ENCODE data around the gene FNBP1. TPM values are rescaled to one million over a fixed set of nuclear protein-coding genes. Genes with fewer than 3 reads are reported as not detected.
"Not testable (repeated sequence)": the region's sequence is repeated elsewhere in the genome, so short reads cannot be mapped to it uniquely, and the experiment has no call there.

The FNBP1 gene
- total RNA-seq, 1 donor from 2014 or later, result 20.5 TPM

DNA sequence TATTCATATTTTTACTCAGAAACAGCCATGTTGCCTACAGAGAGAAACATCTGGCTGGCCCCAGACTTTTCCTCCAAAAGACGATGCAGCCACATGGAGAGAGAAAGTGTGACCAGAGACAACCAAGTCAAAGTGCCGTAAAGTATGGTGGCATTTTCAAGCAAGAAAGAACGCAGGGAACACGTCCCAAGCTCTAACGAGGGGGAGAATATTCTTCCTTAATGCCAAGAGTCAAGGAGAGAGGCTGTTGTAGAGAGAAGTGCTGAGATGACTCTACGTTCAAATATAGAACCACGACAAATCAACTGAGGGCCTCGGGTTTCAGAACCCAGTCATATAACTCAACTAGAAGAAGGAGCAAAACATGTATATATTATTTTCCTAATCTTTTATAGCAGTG is 55.9 kb downstream of the FNBP1 start:
- Histone ChIP-seq H3K36me3 (no peaks in the 10 kb centered on the region), H3K27me3 (ENCODE audit: low read depth) (no peaks in the 10 kb centered on the region), H3K4me1 (peaks cover 11% of the 10 kb centered on the region), H3K4me3 (no peak overlapping the region), H3K27ac (replicated peaks) (no peak overlapping the region), H3K9me3 (replicated peaks) (no peaks in the 10 kb centered on the region)
- TF ChIP-seq, protein P1, sequence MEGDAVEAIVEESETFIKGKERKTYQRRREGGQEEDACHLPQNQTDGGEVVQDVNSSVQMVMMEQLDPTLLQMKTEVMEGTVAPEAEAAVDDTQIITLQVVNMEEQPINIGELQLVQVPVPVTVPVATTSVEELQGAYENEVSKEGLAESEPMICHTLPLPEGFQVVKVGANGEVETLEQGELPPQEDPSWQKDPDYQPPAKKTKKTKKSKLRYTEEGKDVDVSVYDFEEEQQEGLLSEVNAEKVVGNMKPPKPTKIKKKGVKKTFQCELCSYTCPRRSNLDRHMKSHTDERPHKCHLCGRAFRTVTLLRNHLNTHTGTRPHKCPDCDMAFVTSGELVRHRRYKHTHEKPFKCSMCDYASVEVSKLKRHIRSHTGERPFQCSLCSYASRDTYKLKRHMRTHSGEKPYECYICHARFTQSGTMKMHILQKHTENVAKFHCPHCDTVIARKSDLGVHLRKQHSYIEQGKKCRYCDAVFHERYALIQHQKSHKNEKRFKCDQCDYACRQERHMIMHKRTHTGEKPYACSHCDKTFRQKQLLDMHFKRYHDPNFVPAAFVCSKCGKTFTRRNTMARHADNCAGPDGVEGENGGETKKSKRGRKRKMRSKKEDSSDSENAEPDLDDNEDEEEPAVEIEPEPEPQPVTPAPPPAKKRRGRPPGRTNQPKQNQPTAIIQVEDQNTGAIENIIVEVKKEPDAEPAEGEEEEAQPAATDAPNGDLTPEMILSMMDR (IDR thresholded peaks at IDR 0.05; ENCODE audit: borderline replicate concordance), result no peak
- intact Hi-C loops (cut with micrococcal nuclease), result no loop called here
- no peak for DNase-seq

DNA sequence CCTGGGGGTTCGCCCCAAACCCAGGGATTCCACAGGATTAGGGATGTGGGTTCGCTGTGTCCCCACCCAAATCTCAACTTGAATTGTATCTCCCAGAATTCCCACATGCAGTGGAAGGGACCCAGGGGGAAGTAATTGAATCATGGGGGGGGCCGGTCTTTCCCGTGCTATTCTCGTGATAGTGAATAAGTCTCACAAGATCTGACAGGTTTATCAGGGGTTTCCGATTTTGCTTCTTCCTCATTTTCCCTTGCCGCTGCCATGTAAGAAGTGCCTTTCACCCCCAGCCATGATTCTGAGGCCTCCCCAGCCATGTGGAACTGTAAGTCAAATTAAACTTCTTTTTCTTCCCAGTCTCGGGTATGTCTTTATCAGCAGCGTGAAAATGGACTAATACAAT is 58.4 kb downstream of the FNBP1 start:
- intact Hi-C loops (cut with micrococcal nuclease); DNase-seq; H3K9me3 ChIP-seq (replicated peaks); H3K4me3 ChIP-seq; H3K27me3 ChIP-seq (ENCODE audit: low read depth); H3K36me3 ChIP-seq: not testable (repeated sequence)
- H3K27ac ChIP-seq (replicated peaks), result peak overlapping the region; percentile 49
- H3K4me1 ChIP-seq, result peaks cover 11% of the 10 kb centered on the region

DNA sequence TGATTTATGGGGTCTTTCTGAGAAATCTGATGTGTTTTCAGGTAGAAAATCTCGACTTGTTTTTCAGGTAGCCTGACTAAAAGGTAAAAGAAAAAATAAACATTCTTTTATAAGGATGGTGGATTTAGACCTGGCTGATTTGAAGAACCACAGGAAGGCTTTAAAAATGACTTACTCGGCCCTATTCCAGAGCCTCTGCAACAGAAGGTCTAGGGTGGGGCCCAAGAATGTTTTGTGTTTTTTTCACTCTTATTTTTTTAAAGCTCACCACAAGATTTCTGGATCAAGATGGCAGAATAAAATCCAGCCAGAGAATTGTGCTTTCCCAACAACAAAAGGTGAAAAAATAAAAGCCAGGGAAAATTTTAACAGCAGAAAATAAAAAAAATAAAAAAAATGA is 59.1 kb downstream of the FNBP1 start:
- Histone ChIP-seq H3K4me1 (peaks cover 11% of the 10 kb centered on the region), H3K9me3 (replicated peaks) (no peaks in the 10 kb centered on the region), H3K36me3 (no peaks in the 10 kb centered on the region), H3K27me3 (ENCODE audit: low read depth) (no peaks in the 10 kb centered on the region), H3K4me3 (no peak overlapping the region), H3K27ac (replicated peaks) (peak overlapping the region; percentile 49)
- TF ChIP-seq, protein P1 (IDR thresholded peaks at IDR 0.05; ENCODE audit: borderline replicate concordance), result no peak
- DNase-seq, result no peak
- intact Hi-C loops (cut with micrococcal nuclease), result no loop called here

DNA sequence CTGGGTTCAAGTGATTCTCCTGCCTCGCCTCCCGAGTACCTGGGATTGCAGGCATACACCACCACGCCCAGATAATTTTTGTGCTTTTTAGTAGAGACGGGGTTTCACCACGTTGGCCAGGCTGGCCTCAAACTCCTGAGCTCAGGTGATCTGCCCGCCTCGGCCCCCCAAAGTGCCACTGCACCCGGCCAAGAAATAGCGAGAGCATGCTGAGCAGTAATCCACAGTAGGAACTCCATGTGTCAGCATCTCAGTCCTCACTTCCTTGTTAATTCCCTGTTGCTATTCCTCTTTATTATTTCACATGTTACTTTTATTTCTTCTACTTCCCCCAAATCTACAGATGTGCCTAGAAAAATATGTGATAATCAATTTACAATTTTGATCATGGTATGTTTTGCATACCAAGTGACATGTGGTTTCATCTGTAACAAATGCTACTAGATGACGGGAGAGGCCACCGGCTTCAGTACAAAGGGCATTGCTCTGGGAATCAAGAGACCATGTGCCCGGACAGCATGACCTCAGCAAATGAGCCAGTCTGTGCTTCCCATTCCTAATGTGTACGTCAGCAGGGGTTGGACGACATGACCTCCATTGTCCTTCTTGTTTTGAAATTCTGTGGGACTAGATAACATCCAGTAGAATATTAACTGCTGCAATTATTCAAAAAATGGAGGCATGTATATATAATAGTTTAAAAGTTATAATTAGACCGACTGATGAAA is 61.6 kb downstream of the FNBP1 start:
- peaks cover 11% of the 10 kb centered on the region for H3K4me1 ChIP-seq
- H3K36me3 ChIP-seq, result peaks cover 23% of the 10 kb centered on the region
- no peaks in the 10 kb centered on the region for H3K9me3 ChIP-seq (replicated peaks)
- TF ChIP-seq, protein P1 (IDR thresholded peaks at IDR 0.05; ENCODE audit: borderline replicate concordance), result no peak
- H3K4me3 ChIP-seq, result no peak overlapping the region
- DNase-seq, result peak; percentile 25
- H3K27me3 ChIP-seq (ENCODE audit: low read depth), result no peaks in the 10 kb centered on the region
- intact Hi-C loops (cut with micrococcal nuclease), result no loop called here
- no peak overlapping the region for H3K27ac ChIP-seq (replicated peaks)

DNA sequence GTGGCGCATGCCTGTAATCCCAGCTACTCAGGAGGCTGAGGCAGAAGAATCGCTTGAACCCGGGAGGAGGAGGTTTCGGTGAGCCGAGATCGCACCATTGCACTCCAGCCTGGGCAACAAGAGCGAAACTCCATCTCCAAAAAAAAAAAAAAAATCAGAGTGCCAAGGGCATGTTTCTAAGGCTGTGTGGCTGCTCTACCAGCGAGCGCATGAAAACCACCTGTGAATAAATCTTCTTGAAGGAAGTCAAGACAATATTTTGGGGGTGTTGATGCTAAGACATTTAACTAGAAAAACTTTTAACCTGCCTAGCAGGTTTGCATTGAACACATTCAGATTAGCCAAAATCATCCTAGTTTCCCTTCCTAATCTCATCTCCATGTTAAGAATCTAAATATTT is 62.8 kb downstream of the FNBP1 start:
- peaks cover 11% of the 10 kb centered on the region for H3K4me1 ChIP-seq
- H3K27ac ChIP-seq (replicated peaks); intact Hi-C loops (cut with micrococcal nuclease); H3K9me3 ChIP-seq (replicated peaks); H3K27me3 ChIP-seq (ENCODE audit: low read depth); H3K4me3 ChIP-seq; DNase-seq: not testable (repeated sequence)
- peaks cover 34% of the 10 kb centered on the region for H3K36me3 ChIP-seq

DNA sequence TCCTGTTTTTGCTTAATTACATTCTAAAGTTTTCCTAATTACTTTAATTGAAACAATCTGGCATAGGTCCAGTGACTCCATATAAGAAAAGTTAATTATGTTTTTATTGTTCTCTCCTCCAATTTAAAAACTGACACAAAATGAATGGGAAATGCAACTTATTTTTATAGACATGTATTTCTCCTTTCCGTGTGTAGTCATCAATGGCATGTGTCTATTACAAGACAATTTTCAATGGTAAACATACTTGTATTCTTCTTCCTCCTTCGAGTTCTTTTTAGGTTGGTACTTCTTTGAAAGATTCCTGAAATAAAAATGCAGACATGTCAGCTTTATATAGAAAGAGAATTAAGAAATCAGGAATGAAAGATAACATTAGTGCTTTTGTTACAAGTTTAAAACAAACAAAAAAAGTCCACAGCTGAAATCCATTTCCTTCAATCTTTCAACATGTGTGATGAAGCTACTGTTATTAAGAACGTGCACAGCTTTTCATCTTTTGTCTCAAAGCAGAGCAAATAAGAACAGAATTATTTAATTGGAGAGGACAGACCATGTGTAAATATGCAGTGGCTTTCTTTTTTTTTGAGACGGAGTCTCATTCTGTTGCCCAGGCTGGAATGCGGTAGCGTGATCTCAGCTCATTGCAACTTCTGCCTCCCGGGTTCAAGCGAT is 63.8 kb downstream of the FNBP1 start:
- intact Hi-C loops (cut with micrococcal nuclease), result no loop called here
- TF ChIP-seq, protein P1 (IDR thresholded peaks at IDR 0.05; ENCODE audit: borderline replicate concordance), result no peak
- Histone ChIP-seq H3K4me1 (peaks cover 9% of the 10 kb centered on the region), H3K27me3 (ENCODE audit: low read depth) (no peaks in the 10 kb centered on the region), H3K9me3 (replicated peaks) (no peaks in the 10 kb centered on the region), H3K36me3 (peaks cover 43% of the 10 kb centered on the region), H3K4me3 (no peak overlapping the region), H3K27ac (replicated peaks) (no peak overlapping the region)
- DNase-seq, result no peak
